BE2C (cell line): ENCODE results near the gene ARMC5.
"Not testable (repeated sequence)": the region's sequence is repeated elsewhere in the genome, so short reads cannot be mapped to it uniquely, and the experiment has no call there.

Source experiments
- DNase-seq: peaks from one replicate; pipeline ENCODE4 v3.0.0-alpha.2; 2020
- H3K27me3 ChIP-seq: fragments of 250-450 bp; sonication (Bioruptor Pico); 2 replicates; pipeline ENCODE4 v1.5.1; 2020; ENCODE audit warnings: mild to moderate bottlenecking
- H3K36me3 ChIP-seq: fragments of 250-450 bp; sonication (Bioruptor Pico); 2 replicates; pipeline ENCODE4 v1.5.1; 2020; ENCODE audit warnings: mild to moderate bottlenecking
- H3K4me1 ChIP-seq: fragments of 250-450 bp; sonication (Bioruptor Pico); 2 replicates; pipeline ENCODE4 v1.5.1; 2020
- H3K4me3 ChIP-seq: 2 replicates; pipeline ENCODE4 v1.5.1; 2011; ENCODE audit warnings: low read depth, low read length
- H3K9me3 ChIP-seq: fragments of 250-450 bp; sonication (Bioruptor Pico); 2 replicates; pipeline ENCODE4 v1.5.1; 2020
- CTCF ChIP-seq: IDR thresholded peaks from 2 replicates; pipeline ENCODE4 v1.5.1; 2012; ENCODE audit warnings: mild to moderate bottlenecking, low read depth, low read length

ARMC5 gene

GRCh38 chr16:31413943-31414342 is 45.4 kb upstream of the ARMC5 start:
- Histone ChIP-seq H3K4me1 (no peaks in the 10 kb centered on the region), H3K36me3 (no peaks in the 10 kb centered on the region), H3K9me3 (no peaks in the 10 kb centered on the region), H3K27me3 (no peaks in the 10 kb centered on the region), H3K4me3 (no peak overlapping the region)
- TF ChIP-seq CTCF: no peak
- no peak for DNase-seq

GRCh38 chr16:31414706-31415105 is 44.6 kb upstream of the ARMC5 start:
- Histone ChIP-seq H3K9me3 (no peaks in the 10 kb centered on the region), H3K27me3 (no peaks in the 10 kb centered on the region), H3K4me1 (no peaks in the 10 kb centered on the region), H3K36me3 (no peaks in the 10 kb centered on the region), H3K4me3 (no peak overlapping the region)
- no peak for TF ChIP-seq CTCF
- no peak for DNase-seq

- no peak overlapping the region for H3K4me3 ChIP-seq
- H3K36me3 ChIP-seq: no peaks in the 10 kb centered on the region
- no peaks in the 10 kb centered on the region for H3K4me1 ChIP-seq
- H3K9me3 ChIP-seq: no peaks in the 10 kb centered on the region
- no peak for DNase-seq
- TF ChIP-seq CTCF: no peak
- no peaks in the 10 kb centered on the region for H3K27me3 ChIP-seq
Measured at GRCh38 chr16:31416371-31416770, 42.9 kb upstream of the ARMC5 start.

- not testable (repeated sequence) for DNase-seq, H3K27me3 ChIP-seq, H3K4me3 ChIP-seq
Measured at GRCh38 chr16:31417036-31417435, 42.3 kb upstream of the ARMC5 start.

GRCh38 chr16:31417916-31418315 is 41.4 kb upstream of the ARMC5 start:
- Histone ChIP-seq H3K4me3 (no peak overlapping the region), H3K36me3 (no peaks in the 10 kb centered on the region), H3K27me3 (no peaks in the 10 kb centered on the region), H3K9me3 (no peaks in the 10 kb centered on the region), H3K4me1 (no peaks in the 10 kb centered on the region)
- TF ChIP-seq CTCF: no peak
- no peak for DNase-seq

More at GRCh38 chr16:31417036-31417435, 42.3 kb upstream of the ARMC5 start:
- not testable (repeated sequence) for H3K9me3 ChIP-seq, H3K36me3 ChIP-seq, H3K4me1 ChIP-seq

- H3K4me1 ChIP-seq: no peaks in the 10 kb centered on the region
- H3K27me3 ChIP-seq: no peaks in the 10 kb centered on the region
- no peak overlapping the region for H3K4me3 ChIP-seq
- no peaks in the 10 kb centered on the region for H3K36me3 ChIP-seq
- DNase-seq: no peak
- no peak for TF ChIP-seq CTCF
- H3K9me3 ChIP-seq: no peaks in the 10 kb centered on the region
Measured at GRCh38 chr16:31420037-31420436, 39.3 kb upstream of the ARMC5 start.

- H3K27me3 ChIP-seq: no peaks in the 10 kb centered on the region
- no peaks in the 10 kb centered on the region for H3K36me3 ChIP-seq
- H3K4me3 ChIP-seq: no peak overlapping the region
- no peak for DNase-seq
- H3K9me3 ChIP-seq: no peaks in the 10 kb centered on the region
- TF ChIP-seq CTCF: no peak
- no peaks in the 10 kb centered on the region for H3K4me1 ChIP-seq
Measured at GRCh38 chr16:31421587-31421986, 37.7 kb upstream of the ARMC5 start.
